ENCODE results near the gene INPP5F.
A peak's percentile ranks its signal among the peaks of the same experiment; 100 is the strongest.

The INPP5F gene

GRCh38 chr10:119872860-119873681 lies 147.2 kb downstream of the INPP5F start:
- DNase-seq, result peak; percentile 72

GRCh38 chr10:119878524-119878923 lies 152.7 kb downstream of the INPP5F start:
- no peak for DNase-seq
